Nephron (organoid): ENCODE data around the gene ST7L.
A peak's percentile ranks its signal among the peaks of the same experiment; 100 is the strongest.

ENCODE experiments used
- H3K27ac Mint-ChIP-seq, 3 experiments: 2 replicates each; pipeline ENCODE4 v1.8.0; 2020; ENCODE audit warnings: mixed read lengths in 3 of 3, mild to moderate bottlenecking in 2 of 3, moderate library complexity in 1 of 3
- H3K27me3 Mint-ChIP-seq: 2 replicates; pipeline ENCODE4 v1.8.0; 2021; ENCODE audit warnings: low read depth, mild to moderate bottlenecking, moderate library complexity, mixed read lengths
- H3K36me3 Mint-ChIP-seq: 2 replicates; pipeline ENCODE4 v1.8.0; 2020; ENCODE audit warnings: low read depth, mixed read lengths
- H3K4me1 Mint-ChIP-seq: 2 replicates; pipeline ENCODE4 v1.8.0; 2020; ENCODE audit warnings: mixed read lengths
- H3K4me3 Mint-ChIP-seq, 3 experiments: 2 replicates each; pipeline ENCODE4 v1.8.0; 2020; ENCODE audit warnings: mild to moderate bottlenecking in 3 of 3, mixed read lengths in 3 of 3, moderate library complexity in 2 of 3
- H3K9me3 Mint-ChIP-seq: 2 replicates; pipeline ENCODE4 v1.8.0; 2020; ENCODE audit warnings: mixed read lengths
- CTCF ChIP-seq, 3 experiments: fragments of 200-600 bp; sonication (generic); IDR thresholded peaks; one replicate each; pipeline ENCODE4 v1.5.0; 2021; ENCODE audit warnings: antibody characterized with exemption in 3 of 3; ENCODE audit not compliant: unreplicated experiment in 3 of 3

The ST7L gene

GRCh38 chr1:112565800-112566199 is 53.1 kb downstream of the ST7L start:
- H3K36me3 Mint-ChIP-seq: peaks cover 37% of the 10 kb centered on the region

GRCh38 chr1:112564081-112564480 is 54.9 kb downstream of the ST7L start:
- Mint-ChIP-seq H3K4me1 (no peaks in the 10 kb centered on the region), H3K36me3 (peaks cover 29% of the 10 kb centered on the region), H3K9me3 (peaks cover under 1% of the 10 kb centered on the region), H3K27me3 (no peaks in the 10 kb centered on the region), H3K4me3 (no peak overlapping the region), H3K27ac (peak overlapping the region; percentile 47 to 57 (median 54))
- no peak for TF ChIP-seq CTCF (IDR thresholded peaks at IDR 0.05; ENCODE audit: unreplicated experiment in 3 of 3)

More at GRCh38 chr1:112565800-112566199, 53.1 kb downstream of the ST7L start:
- Mint-ChIP-seq H3K4me3 (no peak overlapping the region), H3K9me3 (peaks cover 2% of the 10 kb centered on the region), H3K27me3 (no peaks in the 10 kb centered on the region), H3K4me1 (no peaks in the 10 kb centered on the region), H3K27ac (no peak overlapping the region)
- no peak for TF ChIP-seq CTCF (IDR thresholded peaks at IDR 0.05; ENCODE audit: unreplicated experiment in 3 of 3)

DNA sequence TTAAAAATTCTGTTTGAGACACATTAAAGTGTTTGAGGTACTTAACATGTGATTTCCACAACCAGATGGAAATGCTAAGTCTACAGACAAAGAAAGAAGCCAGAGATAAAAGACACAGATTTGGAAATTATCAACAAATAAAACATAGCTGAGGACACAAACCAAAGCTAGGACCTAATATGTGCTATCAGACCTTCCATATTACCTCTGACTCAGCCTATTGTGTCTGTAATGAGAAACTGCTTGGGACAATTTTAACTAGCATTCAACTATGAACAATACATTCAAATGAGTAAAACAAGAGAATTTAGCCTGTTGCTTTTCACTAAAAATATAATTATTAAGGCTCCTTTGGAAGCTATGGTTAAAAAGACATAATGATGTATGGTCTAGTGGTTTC is 55.6 kb downstream of the ST7L start:
- Mint-ChIP-seq H3K27me3 (no peaks in the 10 kb centered on the region), H3K27ac (peak overlapping the region in 1 of 3 experiments; percentile 57), H3K9me3 (no peaks in the 10 kb centered on the region), H3K36me3 (peaks cover 25% of the 10 kb centered on the region), H3K4me1 (no peaks in the 10 kb centered on the region), H3K4me3 (no peak overlapping the region)
- TF ChIP-seq CTCF (IDR thresholded peaks at IDR 0.05; ENCODE audit: unreplicated experiment in 3 of 3): no peak

GRCh38 chr1:112558634-112559033 is 60.3 kb downstream of the ST7L start:
- Mint-ChIP-seq H3K36me3 (peaks cover 21% of the 10 kb centered on the region), H3K27me3 (no peaks in the 10 kb centered on the region), H3K27ac (no peak overlapping the region), H3K4me3 (no peak overlapping the region), H3K9me3 (no peaks in the 10 kb centered on the region), H3K4me1 (no peaks in the 10 kb centered on the region)
- TF ChIP-seq CTCF (IDR thresholded peaks at IDR 0.05; ENCODE audit: unreplicated experiment in 3 of 3): no peak

GRCh38 chr1:112557385-112557784 is 61.6 kb downstream of the ST7L start:
- Mint-ChIP-seq H3K9me3 (no peaks in the 10 kb centered on the region), H3K27ac (no peak overlapping the region), H3K27me3 (no peaks in the 10 kb centered on the region), H3K4me1 (no peaks in the 10 kb centered on the region), H3K36me3 (peaks cover 26% of the 10 kb centered on the region), H3K4me3 (no peak overlapping the region)
- no peak for TF ChIP-seq CTCF (IDR thresholded peaks at IDR 0.05; ENCODE audit: unreplicated experiment in 3 of 3)

DNA sequence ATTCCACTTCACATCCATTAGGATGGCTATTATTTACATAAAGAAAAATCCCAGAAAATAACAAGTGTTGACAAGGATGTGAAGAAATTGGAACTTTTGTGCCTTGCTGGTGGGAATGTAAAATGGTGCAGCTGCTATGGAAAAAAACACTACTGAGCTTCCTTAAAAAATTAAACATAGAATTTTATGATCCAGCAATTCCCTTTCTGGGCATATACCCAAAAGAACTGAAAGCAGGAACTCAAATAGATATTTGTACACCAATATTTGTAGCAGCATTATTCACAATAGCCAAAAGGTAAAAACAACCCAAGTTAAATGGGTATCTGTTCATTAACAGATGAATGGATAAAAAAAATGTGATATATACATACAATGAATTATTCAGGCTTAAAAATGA is 64.5 kb downstream of the ST7L start:
- H3K9me3 Mint-ChIP-seq: no peaks in the 10 kb centered on the region
- no peak overlapping the region for H3K27ac Mint-ChIP-seq
- H3K36me3 Mint-ChIP-seq: peaks cover 34% of the 10 kb centered on the region
- H3K4me3 Mint-ChIP-seq: no peak overlapping the region
- no peaks in the 10 kb centered on the region for H3K27me3 Mint-ChIP-seq
- no peaks in the 10 kb centered on the region for H3K4me1 Mint-ChIP-seq
- no peak for TF ChIP-seq CTCF (IDR thresholded peaks at IDR 0.05; ENCODE audit: unreplicated experiment in 3 of 3)
